Measurements from ENCODE around the gene PVALEF. TPM values are rescaled to one million over a fixed set of nuclear protein-coding genes. Genes with fewer than 3 reads are reported as not detected.

Gene PVALEF
- total RNA-seq, 1 experiment from 2014 or later = not detected

GRCh38 chr17:81183316-81183715, 18.0 kb downstream of the PVALEF start:
- DNase-seq (ENCODE audit: low spot score) = no peak

GRCh38 chr17:81183807-81184206, 18.5 kb downstream of the PVALEF start:
- DNase-seq (ENCODE audit: low spot score) = no peak

GRCh38 chr17:81184555-81184954, 19.2 kb downstream of the PVALEF start:
- no peak for DNase-seq (ENCODE audit: low spot score)

GRCh38 chr17:81186203-81186602, 20.9 kb downstream of the PVALEF start:
- DNase-seq (ENCODE audit: low spot score) = no peak

- no peak for DNase-seq (ENCODE audit: low spot score)
These were observed 21.8 kb downstream of the PVALEF start for GRCh38 chr17:81187120-81187519.

GRCh38 chr17:81187586-81188490, 22.5 kb downstream of the PVALEF start:
- DNase-seq (ENCODE audit: low spot score) = no peak

GRCh38 chr17:81188491-81188840, 23.2 kb downstream of the PVALEF start:
- DNase-seq (ENCODE audit: low spot score) = no peak

GRCh38 chr17:81189016-81189415, 23.7 kb downstream of the PVALEF start:
- DNase-seq (ENCODE audit: low spot score) = no peak

GRCh38 chr17:81189670-81190530, 24.6 kb downstream of the PVALEF start:
- DNase-seq (ENCODE audit: low spot score) = no peak

GRCh38 chr17:81190591-81190990, 25.3 kb downstream of the PVALEF start:
- DNase-seq (ENCODE audit: low spot score) = no peak

- DNase-seq (ENCODE audit: low spot score) = no peak
These were observed 25.8 kb downstream of the PVALEF start for GRCh38 chr17:81191116-81191515.

GRCh38 chr17:81191646-81192045, 26.3 kb downstream of the PVALEF start:
- DNase-seq (ENCODE audit: low spot score) = no peak

GRCh38 chr17:81192386-81193050, 27.2 kb downstream of the PVALEF start:
- no peak for DNase-seq (ENCODE audit: low spot score)

GRCh38 chr17:81193051-81193410, 27.7 kb downstream of the PVALEF start:
- DNase-seq (ENCODE audit: low spot score) = no peak

- no peak for DNase-seq (ENCODE audit: low spot score)
These were observed 28.3 kb downstream of the PVALEF start for GRCh38 chr17:81193470-81194224.

GRCh38 chr17:81194225-81194760, 29.0 kb downstream of the PVALEF start:
- no peak for DNase-seq (ENCODE audit: low spot score)

GRCh38 chr17:81194941-81195901, 29.9 kb downstream of the PVALEF start:
- no peak for DNase-seq (ENCODE audit: low spot score)

GRCh38 chr17:81195941-81196495, 30.7 kb downstream of the PVALEF start:
- no peak for DNase-seq (ENCODE audit: low spot score)

- no peak for DNase-seq (ENCODE audit: low spot score)
These were observed 31.4 kb downstream of the PVALEF start for GRCh38 chr17:81196505-81197408.
